ENCODE data around the gene ADD1.
"Not testable (repeated sequence)": the region's sequence is repeated elsewhere in the genome, so short reads cannot be mapped to it uniquely, and the experiment has no call there.

The ADD1 gene

GRCh38 chr4:2922453-2923101 lies 78.9 kb downstream of the ADD1 start:
- DNase-seq (ENCODE audit: low read depth): not testable (repeated sequence)

- DNase-seq (ENCODE audit: low read depth): no peak
Measured at GRCh38 chr4:2923141-2923551, 79.5 kb downstream of the ADD1 start.

GRCh38 chr4:2923668-2924173 lies 80.1 kb downstream of the ADD1 start:
- DNase-seq (ENCODE audit: low read depth): no peak

- no peak for DNase-seq (ENCODE audit: low read depth)
Measured at GRCh38 chr4:2924286-2924685, 80.6 kb downstream of the ADD1 start.

- no peak for DNase-seq (ENCODE audit: low read depth)
Measured at GRCh38 chr4:2924765-2925301, 81.2 kb downstream of the ADD1 start.

DNA sequence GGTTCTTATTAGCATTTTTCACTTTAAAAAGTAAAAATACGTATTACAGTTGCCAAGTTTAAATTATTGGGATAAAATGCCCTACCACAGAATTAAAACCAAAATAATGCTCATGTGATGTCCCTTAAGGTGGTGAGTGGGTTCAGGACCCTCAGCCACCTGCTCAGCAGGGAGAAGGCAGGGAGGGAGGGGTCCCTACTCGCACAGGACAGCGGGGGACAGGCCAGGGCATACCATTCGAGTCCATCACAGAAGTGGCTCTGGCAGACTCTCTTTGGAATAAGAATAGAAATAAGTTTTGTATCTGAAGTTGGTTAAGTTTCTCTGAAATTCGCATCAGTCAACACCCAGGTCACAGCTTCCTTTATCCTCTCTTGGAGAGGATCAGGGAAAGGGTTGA lies 81.9 kb downstream of the ADD1 start:
- no peak for DNase-seq (ENCODE audit: low read depth)

DNA sequence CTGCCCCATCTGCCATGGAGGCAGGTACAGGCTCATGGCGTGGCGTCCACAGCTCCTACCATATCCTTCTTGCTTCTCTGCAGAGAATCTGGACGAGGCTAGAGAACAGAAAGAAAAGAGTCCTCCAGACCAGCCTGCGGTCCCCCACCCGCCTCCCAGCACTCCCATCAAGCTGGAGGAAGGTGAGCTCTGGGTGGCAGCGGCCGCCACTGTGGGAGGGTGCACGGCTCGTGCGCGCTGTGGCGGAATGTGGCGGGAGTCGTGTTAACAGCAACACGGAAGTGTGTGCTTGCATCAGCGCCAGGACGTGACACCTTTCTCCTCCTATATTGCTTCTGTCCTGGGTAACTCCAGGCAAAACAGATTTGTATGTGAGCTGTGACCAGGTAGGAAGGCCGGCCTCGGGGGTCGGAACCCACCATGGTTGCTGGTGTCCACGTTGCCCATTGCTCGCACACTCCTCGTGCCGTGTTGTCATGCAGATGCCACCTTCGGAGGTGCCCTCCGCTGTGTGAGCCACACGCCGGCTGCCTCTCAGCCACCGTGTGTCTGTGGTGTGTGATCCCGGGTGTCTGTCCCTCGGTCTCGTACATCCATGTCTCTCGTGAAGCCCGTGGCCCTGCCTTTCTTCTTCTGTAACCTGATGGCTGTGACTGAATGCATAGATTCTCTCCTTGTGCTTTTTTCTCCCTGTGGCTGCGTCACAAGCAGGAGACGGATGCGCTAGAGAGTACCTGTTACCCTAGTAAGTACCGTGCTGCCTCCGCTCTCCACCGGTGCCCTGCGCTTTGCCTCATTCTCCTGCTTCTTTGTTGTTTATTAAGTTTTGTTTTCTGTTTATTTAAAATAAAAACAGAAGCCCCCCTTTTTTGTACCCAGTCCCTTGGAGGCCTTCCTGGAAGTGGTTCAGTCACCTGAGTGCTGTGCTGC lies 82.6 kb downstream of the ADD1 start:
- DNase-seq (ENCODE audit: low read depth): no peak

- DNase-seq (ENCODE audit: low read depth): no peak
Measured at GRCh38 chr4:2927016-2927695, 83.5 kb downstream of the ADD1 start.

- no peak for DNase-seq (ENCODE audit: low read depth)
Measured at GRCh38 chr4:2927696-2928075, 84.0 kb downstream of the ADD1 start.

DNA sequence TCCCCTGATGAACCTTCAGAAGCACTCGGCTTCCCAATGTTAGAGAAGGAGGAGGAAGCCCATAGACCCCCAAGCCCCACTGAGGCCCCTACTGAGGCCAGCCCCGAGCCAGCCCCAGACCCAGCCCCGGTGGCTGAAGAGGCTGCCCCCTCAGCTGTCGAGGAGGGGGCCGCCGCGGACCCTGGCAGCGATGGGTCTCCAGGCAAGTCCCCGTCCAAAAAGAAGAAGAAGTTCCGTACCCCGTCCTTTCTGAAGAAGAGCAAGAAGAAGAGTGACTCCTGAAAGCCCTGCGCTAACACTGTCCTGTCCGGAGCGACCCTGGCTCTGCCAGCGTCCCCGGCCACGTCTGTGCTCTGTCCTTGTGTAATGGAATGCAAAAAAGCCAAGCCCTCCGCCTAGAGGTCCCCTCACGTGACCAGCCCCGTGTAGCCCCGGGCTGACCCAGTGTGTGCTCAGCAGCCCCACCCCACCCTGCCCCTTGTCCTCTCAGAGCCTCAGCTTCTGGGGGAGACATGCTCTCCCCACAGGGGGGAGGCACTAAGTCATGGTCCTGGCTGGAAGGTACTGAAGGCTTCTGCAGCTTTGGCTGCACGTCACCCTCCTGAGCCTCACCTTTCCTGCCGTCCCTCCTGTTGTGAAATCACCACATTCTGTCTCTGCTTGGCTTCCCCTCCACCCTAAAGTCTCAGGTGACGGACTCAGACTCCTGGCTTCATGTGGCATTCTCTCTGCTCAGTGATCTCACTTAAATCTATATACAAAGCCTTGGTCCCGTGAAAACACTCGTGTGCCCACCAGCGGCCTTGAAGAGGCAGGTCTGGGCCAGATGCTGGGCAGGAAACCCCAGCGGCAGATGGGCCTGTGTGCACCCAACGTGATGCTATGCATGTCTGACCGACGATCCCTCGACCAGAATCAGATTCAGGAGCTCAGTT lies 84.9 kb downstream of the ADD1 start:
- no peak for DNase-seq (ENCODE audit: low read depth)

DNA sequence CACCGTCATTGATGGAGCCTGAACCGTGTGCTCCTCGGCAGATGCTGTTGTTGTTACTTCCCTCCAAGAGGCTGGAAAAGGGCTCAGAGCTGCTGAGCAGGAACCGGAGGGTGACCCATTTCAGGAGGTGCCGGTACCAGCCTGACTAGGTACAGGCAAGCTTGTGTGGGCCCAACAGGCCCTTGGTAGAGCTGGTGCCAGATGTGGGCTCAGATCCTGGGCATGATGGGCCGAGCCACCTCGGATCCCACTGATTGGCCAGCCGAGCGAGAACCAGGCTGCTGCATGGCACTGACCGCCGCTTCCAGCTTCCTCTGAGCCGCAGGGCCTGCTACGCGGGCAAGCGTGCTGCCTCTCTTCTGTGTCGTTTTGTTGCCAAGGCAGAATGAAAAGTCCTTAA lies 85.8 kb downstream of the ADD1 start:
- DNase-seq (ENCODE audit: low read depth): no peak

- DNase-seq (ENCODE audit: low read depth): no peak
Measured at GRCh38 chr4:2930135-2930757, 86.6 kb downstream of the ADD1 start.

DNA sequence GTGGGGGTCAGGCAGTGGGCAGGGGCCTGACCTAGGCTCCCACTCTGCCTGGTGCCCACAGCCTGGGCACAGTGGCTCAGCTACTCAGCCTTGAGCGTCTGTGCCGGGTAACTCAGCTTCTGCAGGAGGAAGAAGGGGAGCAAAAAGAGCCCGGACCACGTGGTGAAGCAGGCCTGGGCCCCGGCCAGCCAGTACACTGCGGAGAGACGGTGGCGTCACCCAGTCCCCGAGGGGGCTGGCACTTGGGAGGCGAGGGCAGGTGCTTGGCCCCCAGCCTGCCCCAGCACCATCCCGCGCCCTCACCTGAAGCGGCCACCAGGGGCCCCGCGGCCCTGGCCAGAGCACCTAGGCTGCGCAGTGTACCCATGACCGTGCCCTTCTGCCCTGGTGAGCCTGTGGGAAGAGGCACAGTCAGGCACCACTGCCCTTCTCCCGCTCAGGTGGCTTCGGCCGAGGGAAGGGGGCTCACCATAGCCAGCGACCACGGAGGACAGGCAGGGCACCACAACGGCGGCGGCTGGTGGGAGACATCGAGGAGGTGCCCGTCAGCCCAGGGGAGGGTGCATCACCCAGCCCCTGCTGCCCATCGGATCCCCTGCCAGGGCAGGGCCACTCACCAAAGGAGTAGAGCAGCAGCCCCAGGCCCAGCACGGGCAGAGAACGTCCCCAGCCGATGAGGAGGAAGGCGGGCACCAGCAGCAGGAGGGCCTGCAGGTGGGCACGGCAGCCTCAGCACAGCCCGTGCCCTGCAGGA lies 87.3 kb downstream of the ADD1 start:
- no peak for DNase-seq (ENCODE audit: low read depth)

DNA sequence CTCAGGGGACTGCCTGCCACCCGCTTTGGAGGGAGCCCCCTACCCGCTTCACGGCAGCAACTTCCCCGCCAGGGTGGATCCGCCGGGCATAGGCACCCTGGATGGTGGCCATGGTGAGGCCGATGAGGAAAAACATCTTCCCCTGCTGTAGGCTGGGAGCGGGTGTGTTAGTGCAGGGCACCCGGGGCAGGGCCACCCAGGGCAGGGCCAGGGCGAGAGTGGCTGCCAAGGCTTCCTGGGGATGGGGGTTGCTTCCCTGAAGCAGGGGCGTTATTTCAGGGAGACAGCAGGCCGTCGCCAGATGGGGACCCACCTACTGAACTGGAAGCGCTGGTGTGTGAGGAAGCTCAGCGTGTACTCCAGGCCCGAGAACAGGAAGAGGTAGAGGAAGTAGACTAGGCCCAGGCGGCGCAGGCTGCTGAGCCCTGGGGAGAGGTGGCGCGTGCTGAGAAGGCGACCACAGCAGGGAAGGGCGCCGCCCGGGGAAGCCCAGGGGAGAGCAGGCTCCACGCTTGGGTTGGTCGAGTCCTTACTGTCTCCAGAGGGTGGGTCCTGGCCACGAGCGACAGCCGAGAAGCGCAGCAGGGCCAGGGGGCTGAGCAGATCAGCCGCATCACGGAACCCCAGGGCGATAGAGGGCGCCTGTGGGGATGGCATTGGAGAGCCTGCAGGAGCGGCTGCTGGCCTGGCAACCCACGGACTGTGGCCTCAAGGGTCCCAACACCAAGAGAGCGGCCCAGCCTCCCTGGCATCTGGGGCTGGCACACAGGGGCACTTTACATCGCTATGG lies 88.1 kb downstream of the ADD1 start:
- no peak for DNase-seq (ENCODE audit: low read depth)

DNA sequence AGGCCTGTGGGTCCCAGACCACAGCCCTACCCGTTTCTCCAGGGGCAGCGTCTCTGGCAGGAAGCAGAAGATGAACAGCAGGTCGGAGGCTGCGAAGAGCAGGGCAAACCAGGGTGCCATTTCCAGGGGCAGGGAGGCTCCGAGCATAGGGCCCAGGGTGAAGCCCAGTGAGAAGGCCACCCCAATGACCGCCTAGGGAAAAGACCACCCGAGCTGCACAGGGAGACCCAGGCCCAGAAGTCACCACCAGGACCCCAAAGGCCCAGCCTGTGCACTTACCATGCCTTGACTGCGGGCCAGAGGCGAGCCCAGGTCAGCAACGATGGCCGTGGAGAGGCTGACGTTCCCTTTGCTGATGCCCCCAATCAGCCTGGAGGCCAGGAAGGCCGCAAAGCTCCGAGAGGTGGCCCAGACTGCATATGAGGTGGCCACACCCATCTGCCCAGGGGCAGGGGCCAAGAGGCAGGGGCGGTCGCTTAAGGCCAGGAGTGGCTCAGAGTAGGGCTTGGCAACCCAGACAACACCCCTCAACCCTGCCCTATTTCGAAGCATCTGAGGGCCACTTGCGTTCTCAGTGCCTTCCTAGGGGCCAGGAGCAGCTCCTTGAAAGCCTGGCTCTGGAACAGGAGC lies 88.8 kb downstream of the ADD1 start:
- DNase-seq (ENCODE audit: low read depth): no peak

- DNase-seq (ENCODE audit: low read depth): no peak
Measured at GRCh38 chr4:2932951-2933565, 89.4 kb downstream of the ADD1 start.

DNA sequence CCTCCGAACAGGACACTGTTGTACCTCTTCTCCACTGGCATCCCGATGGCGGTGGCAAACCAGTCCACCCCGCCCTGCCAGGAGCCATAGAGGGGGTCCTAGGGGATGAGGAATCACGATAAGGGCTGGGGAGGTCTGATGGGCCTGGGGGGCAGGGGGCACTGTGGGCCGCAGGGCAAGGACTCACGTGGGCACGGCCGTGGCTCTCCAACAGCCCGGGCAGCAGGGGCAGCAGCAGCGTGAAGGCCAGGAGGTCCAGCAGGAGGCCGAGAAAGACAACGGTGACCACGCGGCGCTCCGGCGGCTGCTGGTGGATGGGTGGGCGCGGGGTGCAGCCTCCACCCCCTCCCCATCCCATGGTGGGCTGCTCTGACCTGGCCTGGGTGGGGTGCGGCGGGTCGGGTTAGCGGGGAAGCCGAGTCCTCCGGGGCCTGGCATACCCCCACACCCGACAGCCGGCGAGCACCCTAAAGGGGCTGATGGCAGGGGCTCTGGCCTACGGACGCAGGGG lies 90.0 kb downstream of the ADD1 start:
- no peak for DNase-seq (ENCODE audit: low read depth)
